CD4-positive, alpha-beta T cell (primary cell): ENCODE results near the gene FAM24A. TPM values are rescaled to one million over a fixed set of nuclear protein-coding genes. Genes with fewer than 3 reads are reported as not detected.

Experiments used
- ATAC-seq: fragments of 200-7000 bp; cut with Tn5 transposase; one replicate; pipeline ENCODE4 v1.10.0; 2022; ENCODE audit warnings: mild to moderate bottlenecking; ENCODE audit not compliant: poor library complexity
- CTCF ChIA-PET: fragments of 350-600 bp; sonication (Branson Sonifier 250); formaldehyde crosslinking; loops from one replicate; lab custom pipeline; 2021; ENCODE audit warnings: antibody characterized with exemption, inconsistent platforms; lab: Charles Lee
- POLR2A ChIA-PET: fragments of 350-600 bp; sonication (Branson Sonifier 250); formaldehyde crosslinking; loops from one replicate; lab custom pipeline; 2021; ENCODE audit warnings: antibody characterized with exemption, inconsistent platforms; lab: Charles Lee
- DNase-seq, 14 experiments: peaks; one replicate each; pipeline ENCODE4 v3.0.0-alpha.2; 2013 to 2020; ENCODE audit warnings: mixed read lengths in 2 of 14
- H3K27ac ChIP-seq, 2 donors: one replicate each; pipeline versions ENCODE4 v1.5.1 to v1.7.0; 2013; ENCODE audit warnings: low read length in 2 of 2, low read depth in 1 of 2, mild to moderate bottlenecking in 1 of 2
- H3K27me3 ChIP-seq, 2 experiments: 1 replicate in 1 of 2; 2 replicates in 1 of 2; pipeline versions ENCODE4 v1.6.1 to v1.7.0; 2013; ENCODE audit warnings: low read length in 2 of 2, control low read depth in 1 of 2, mild to moderate bottlenecking in 1 of 2, moderate library complexity in 1 of 2; ENCODE audit not compliant: insufficient read depth in 2 of 2, control insufficient read depth in 1 of 2
- H3K36me3 ChIP-seq: one replicate; pipeline ENCODE4 v1.6.1; 2013; ENCODE audit warnings: low read length, control low read depth; ENCODE audit not compliant: insufficient read depth
- H3K4me1 ChIP-seq: one replicate; pipeline ENCODE4 v1.6.1; 2013; ENCODE audit warnings: low read length, control low read depth; ENCODE audit not compliant: insufficient read depth
- H3K4me3 ChIP-seq: one replicate; pipeline ENCODE4 v1.5.1; 2013; ENCODE audit warnings: mild to moderate bottlenecking, low read length, moderate library complexity
- H3K9me3 ChIP-seq, 2 experiments: 1 replicate in 1 of 2; 2 replicates in 1 of 2; pipeline versions ENCODE4 v1.6.1 to v1.7.0; 2013; ENCODE audit warnings: low read length in 2 of 2, mild to moderate bottlenecking in 2 of 2, control low read depth in 1 of 2, moderate library complexity in 1 of 2; ENCODE audit not compliant: control insufficient read depth in 1 of 2, insufficient read depth in 1 of 2
- H3K27ac Mint-ChIP-seq: one replicate; pipeline ENCODE4 v1.8.0; 2020; ENCODE audit warnings: mixed read lengths
- H3K27me3 Mint-ChIP-seq: one replicate; pipeline ENCODE4 v1.8.0; 2021; ENCODE audit warnings: mixed read lengths
- H3K36me3 Mint-ChIP-seq: one replicate; pipeline ENCODE4 v1.8.0; 2021; ENCODE audit warnings: low read depth, mixed read lengths
- H3K4me1 Mint-ChIP-seq: one replicate; pipeline ENCODE4 v1.8.0; 2021; ENCODE audit warnings: low read depth, mixed read lengths
- H3K4me3 Mint-ChIP-seq: one replicate; pipeline ENCODE4 v1.8.0; 2020; ENCODE audit warnings: mild to moderate bottlenecking, mixed read lengths
- H3K9me3 Mint-ChIP-seq: one replicate; pipeline ENCODE4 v1.8.0; 2020; ENCODE audit warnings: mixed read lengths
- intact Hi-C, 2 experiments: fragments of 100-400 bp; cut with DNase I in 1 of 2; cut with micrococcal nuclease in 1 of 2; formaldehyde crosslinking; loops; one replicate each; pipeline versions ENCODE4 v1.15.1 to v1.9.0; 2023 to 2025; cut with DNase I, micrococcal nuclease
- total RNA-seq, 174 experiments: library from RNA in 2 of 174; stranded (reverse) in 2 of 174; gene quantifications; one replicate each; pipeline ENCODE4 v1.2.3 and lab custom pipeline; 2021 to 2026
- TF ChIP-seq, protein P1 (sequence below): fragments of 200-600 bp; IDR thresholded peaks from one replicate; pipeline ENCODE4 v1.8.0; 2022; ENCODE audit warnings: antibody characterized with exemption, mild to moderate bottlenecking

The FAM24A gene
- total RNA-seq, 2 experiments from 2014 or later, result not detected

DNA sequence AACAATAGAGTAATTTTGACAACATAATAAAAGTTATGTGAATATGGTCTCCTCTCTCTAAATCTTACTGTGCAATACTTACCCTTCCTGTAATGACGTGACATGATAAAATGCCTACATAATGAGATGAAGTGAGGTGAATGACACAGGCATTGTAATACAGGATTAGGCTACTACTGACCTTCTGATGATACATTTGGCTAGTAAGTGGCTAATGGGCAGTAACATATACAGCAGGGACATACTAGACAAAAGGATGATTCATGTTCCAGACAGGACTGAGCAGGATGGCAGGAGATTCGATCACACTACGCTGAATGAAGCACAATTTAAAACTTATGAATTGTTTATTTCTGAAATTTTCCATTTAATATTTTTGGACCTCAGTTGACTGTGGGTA lies 38.9 kb downstream of the FAM24A start:
- no peaks in the 10 kb centered on the region for H3K27me3 ChIP-seq
- POLR2A ChIA-PET, result no interaction called here
- CTCF ChIA-PET, result interaction anchor here (1.0 kb wide), 1 partner anchor 12 kb away, joined by 3 read pairs; no protein-coding TSS in a partner anchor
- Mint-ChIP-seq H3K4me3 (no peak overlapping the region), H3K4me1 (peaks cover 32% of the 10 kb centered on the region), H3K36me3 (peaks cover 56% of the 10 kb centered on the region), H3K27me3 (no peaks in the 10 kb centered on the region), H3K27ac (no peak overlapping the region), H3K9me3 (peaks cover 2% of the 10 kb centered on the region)
- no peak overlapping the region for H3K4me3 ChIP-seq
- TF ChIP-seq, protein P1, sequence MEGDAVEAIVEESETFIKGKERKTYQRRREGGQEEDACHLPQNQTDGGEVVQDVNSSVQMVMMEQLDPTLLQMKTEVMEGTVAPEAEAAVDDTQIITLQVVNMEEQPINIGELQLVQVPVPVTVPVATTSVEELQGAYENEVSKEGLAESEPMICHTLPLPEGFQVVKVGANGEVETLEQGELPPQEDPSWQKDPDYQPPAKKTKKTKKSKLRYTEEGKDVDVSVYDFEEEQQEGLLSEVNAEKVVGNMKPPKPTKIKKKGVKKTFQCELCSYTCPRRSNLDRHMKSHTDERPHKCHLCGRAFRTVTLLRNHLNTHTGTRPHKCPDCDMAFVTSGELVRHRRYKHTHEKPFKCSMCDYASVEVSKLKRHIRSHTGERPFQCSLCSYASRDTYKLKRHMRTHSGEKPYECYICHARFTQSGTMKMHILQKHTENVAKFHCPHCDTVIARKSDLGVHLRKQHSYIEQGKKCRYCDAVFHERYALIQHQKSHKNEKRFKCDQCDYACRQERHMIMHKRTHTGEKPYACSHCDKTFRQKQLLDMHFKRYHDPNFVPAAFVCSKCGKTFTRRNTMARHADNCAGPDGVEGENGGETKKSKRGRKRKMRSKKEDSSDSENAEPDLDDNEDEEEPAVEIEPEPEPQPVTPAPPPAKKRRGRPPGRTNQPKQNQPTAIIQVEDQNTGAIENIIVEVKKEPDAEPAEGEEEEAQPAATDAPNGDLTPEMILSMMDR, result no peak
- no peak for ATAC-seq
- H3K9me3 ChIP-seq, result peaks cover 0 to 6% of the 10 kb centered on the region in 2 experiments
- peaks cover 27% of the 10 kb centered on the region for H3K36me3 ChIP-seq
- peaks cover 17% of the 10 kb centered on the region for H3K4me1 ChIP-seq
- no peak overlapping the region for H3K27ac ChIP-seq
- intact Hi-C loops, result no loop called here
- DNase-seq, result no peak

DNA sequence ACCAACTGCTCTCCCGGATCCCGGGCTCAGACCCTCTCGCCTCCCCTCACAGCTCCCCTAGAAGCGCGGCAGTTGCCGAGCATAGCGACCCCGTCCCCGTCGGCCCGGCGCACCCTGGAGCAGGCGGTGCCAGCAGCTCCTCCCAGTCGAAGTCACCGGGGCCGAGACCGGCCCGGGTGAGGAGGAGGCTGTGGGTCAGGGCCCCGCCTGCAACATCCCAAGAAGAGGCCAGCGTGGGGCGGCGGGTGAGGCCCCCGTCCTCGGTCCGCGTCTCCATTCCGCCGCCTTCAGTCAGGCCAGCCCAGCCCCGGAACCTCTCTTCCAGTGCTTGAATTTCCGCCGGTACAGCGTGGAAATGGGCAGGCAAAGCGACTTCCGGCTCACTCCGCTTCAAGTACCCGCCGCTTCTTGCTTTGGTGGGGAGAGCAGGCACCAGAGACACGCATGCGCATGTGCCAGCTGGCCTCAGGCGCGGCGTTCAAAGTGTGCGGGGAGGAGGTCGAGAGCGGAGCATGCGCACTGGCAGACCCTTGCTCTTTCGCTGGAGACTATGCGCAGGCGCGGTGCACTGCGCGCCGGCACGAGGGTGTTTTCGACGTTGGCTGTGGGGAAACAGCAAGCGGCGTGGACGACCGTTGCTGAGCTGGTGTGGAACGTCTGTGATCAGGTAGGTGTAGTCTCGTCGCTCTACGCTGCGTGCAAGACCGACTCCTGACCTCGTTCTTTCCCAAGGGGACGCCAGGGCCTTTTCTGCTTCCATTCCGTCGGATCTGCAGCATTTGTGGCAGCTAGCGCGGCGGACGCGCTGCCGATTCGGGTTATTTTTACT lies 43.7 kb downstream of the FAM24A start, which contains the start of gene C10orf88:
TSS of gene C10orf88 (minus strand) at position 326 of the 829 bp plus-strand sequence. CDS start at position 277, 49 bp downstream.
- peaks cover 2% of the 10 kb centered on the region for H3K9me3 Mint-ChIP-seq
- H3K36me3 Mint-ChIP-seq, result peaks cover 32% of the 10 kb centered on the region
- ATAC-seq (peak; percentile 93), DNase-seq (peak; percentile 94 to 100 (median 97))
- H3K27ac Mint-ChIP-seq, result peak within 1 kb of the TSS; percentile 82
- H3K4me3 Mint-ChIP-seq, result peak within 1 kb of the TSS; percentile 94
- no peaks in the 10 kb centered on the region for H3K27me3 Mint-ChIP-seq
- Histone ChIP-seq H3K4me3 (peak within 1 kb of the TSS; percentile 84), H3K27me3 (no peaks in the 10 kb centered on the region), H3K27ac (no peak within 1 kb of the TSS), H3K36me3 (no peaks in the 10 kb centered on the region), H3K9me3 (peaks cover 0 to 12% of the 10 kb centered on the region in 2 experiments), H3K4me1 (peaks cover 23% of the 10 kb centered on the region)
- TF ChIP-seq, protein P1, result no peak
- intact Hi-C loops, result loop anchor here (2.0 to 10.0 kb wide), 6 partner anchors 27 to 1029 kb away; partner anchors contain the start of genes ACADSB (in 1 of the 2), ATE1 (in 1 of the 2), IKZF5 (in 1 of the 2) and PLEKHA1 (in 1 of the 2)
- CTCF ChIA-PET, result interaction anchor here (1.2 to 3.0 kb wide), 2 partner anchors 10 to 26 kb away, joined by 3 to 11 read pairs; partner anchors contain the start of gene PSTK
- H3K4me1 Mint-ChIP-seq, result peaks cover 40% of the 10 kb centered on the region
- POLR2A ChIA-PET, result interaction anchor here (1.2 to 2.0 kb wide), 11 partner anchors 8 to 1848 kb away, joined by 3 to 47 read pairs (median 5); partner anchors contain the start of genes ABRAXAS2, ACADSB, BUB3 and FAM24B

DNA sequence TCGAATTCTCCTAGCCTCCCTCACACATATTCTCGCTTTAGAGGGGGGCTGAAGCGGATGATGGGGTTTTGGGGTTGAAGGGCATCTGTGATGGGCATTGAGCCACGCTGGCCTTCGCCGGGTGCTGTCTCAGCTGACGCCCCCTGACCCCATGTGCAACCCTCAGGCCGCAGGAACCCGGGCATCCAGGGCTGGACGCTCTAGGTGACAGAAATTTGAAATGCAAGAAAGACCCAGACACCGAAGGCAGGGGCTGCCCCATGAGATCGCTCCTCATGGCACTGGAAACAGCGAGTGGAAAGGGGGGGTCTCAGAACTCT lies 44.3 kb downstream of the FAM24A start:
- Mint-ChIP-seq H3K4me1 (peaks cover 40% of the 10 kb centered on the region), H3K4me3 (peak overlapping the region; percentile 94), H3K27me3 (peaks cover 2% of the 10 kb centered on the region), H3K27ac (peak overlapping the region; percentile 82), H3K9me3 (peaks cover 2% of the 10 kb centered on the region), H3K36me3 (peaks cover 26% of the 10 kb centered on the region)
- H3K27me3 ChIP-seq, result no peaks in the 10 kb centered on the region
- DNase-seq (no peak), ATAC-seq (no peak)
- TF ChIP-seq, protein P1, result no peak
- no peak overlapping the region for H3K27ac ChIP-seq
- H3K9me3 ChIP-seq, result peaks cover 0 to 12% of the 10 kb centered on the region in 2 experiments
- POLR2A ChIA-PET, result interaction anchor here (1.2 to 2.0 kb wide), 11 partner anchors 8 to 1847 kb away, joined by 3 to 47 read pairs (median 5); partner anchors contain the start of genes ABRAXAS2, ACADSB, BUB3 and FAM24B
- CTCF ChIA-PET, result interaction anchor here (1.2 to 3.0 kb wide), 2 partner anchors 10 to 26 kb away, joined by 3 to 11 read pairs; partner anchors contain the start of gene PSTK
- no peaks in the 10 kb centered on the region for H3K36me3 ChIP-seq
- peak overlapping the region; percentile 84 for H3K4me3 ChIP-seq
- intact Hi-C loops, result loop anchor here (2.0 to 10.0 kb wide), 7 partner anchors 26 to 1030 kb away; partner anchors contain the start of genes ACADSB (in 1 of the 2), ATE1 (in 1 of the 2), BUB3 (in 1 of the 2) and IKZF5 (in 1 of the 2)
- H3K4me1 ChIP-seq, result peaks cover 23% of the 10 kb centered on the region
